22Rv1 (cell line): ENCODE results near the gene MTHFD1L.

ENCODE experiments used
- ZFX ChIP-seq: fragments of 450-650 bp; IDR thresholded peaks from 2 replicates; pipeline ENCODE4 v1.6.1; 2017; ENCODE audit warnings: antibody characterized with exemption, borderline replicate concordance
- TF ChIP-seq, protein P1 (sequence below): fragments of 450-650 bp; IDR thresholded peaks from 2 replicates; pipeline ENCODE4 v1.5.1; 2017; ENCODE audit warnings: mild to moderate bottlenecking

DNA sequence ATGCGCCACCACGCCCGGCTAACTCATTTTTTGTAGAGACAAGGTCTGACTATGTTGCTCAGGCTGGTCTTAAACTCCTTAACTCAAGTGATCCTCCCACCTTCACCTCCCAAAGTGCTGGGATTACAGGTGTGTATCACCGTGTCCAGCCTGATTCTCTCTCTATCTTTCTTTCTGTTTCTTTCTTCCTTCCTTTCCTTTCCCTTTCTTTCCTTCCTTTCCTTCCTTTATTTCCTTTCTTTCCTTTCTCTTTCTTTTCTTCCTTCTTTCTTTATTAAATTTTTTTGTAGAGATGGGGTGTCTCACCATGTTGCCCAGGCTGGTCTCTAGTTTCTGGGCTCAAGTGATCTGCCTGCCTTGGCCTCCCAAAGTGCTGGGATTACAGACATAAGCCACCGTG, 38.7 kb upstream of the MTHFD1L start:
- TF ChIP-seq ZFX, result no peak
- TF ChIP-seq, protein P1, sequence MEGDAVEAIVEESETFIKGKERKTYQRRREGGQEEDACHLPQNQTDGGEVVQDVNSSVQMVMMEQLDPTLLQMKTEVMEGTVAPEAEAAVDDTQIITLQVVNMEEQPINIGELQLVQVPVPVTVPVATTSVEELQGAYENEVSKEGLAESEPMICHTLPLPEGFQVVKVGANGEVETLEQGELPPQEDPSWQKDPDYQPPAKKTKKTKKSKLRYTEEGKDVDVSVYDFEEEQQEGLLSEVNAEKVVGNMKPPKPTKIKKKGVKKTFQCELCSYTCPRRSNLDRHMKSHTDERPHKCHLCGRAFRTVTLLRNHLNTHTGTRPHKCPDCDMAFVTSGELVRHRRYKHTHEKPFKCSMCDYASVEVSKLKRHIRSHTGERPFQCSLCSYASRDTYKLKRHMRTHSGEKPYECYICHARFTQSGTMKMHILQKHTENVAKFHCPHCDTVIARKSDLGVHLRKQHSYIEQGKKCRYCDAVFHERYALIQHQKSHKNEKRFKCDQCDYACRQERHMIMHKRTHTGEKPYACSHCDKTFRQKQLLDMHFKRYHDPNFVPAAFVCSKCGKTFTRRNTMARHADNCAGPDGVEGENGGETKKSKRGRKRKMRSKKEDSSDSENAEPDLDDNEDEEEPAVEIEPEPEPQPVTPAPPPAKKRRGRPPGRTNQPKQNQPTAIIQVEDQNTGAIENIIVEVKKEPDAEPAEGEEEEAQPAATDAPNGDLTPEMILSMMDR, result no peak
